PC-3 (cell line): ENCODE measurements around the gene FBN3.

Source experiments
- CTCF ChIP-seq: fragments of 300-600 bp; sonication (generic); conservative IDR thresholded peaks from 2 replicates; pipeline ENCODE4 v1.5.1; 2017; ENCODE audit warnings: antibody characterized with exemption, low read depth, mild to moderate bottlenecking, low read length
- EZH2 ChIP-seq: fragments of 300-600 bp; sonication (generic); IDR thresholded peaks from one replicate; pipeline ENCODE4 v1.6.1; 2017; ENCODE audit warnings: antibody characterized with exemption, mild to moderate bottlenecking, low read length; ENCODE audit not compliant: unreplicated experiment
- EZH2phosphoT487 ChIP-seq: fragments of 300-600 bp; sonication (generic); IDR thresholded peaks from 2 replicates; pipeline ENCODE4 v1.6.1; 2018; ENCODE audit warnings: mild to moderate bottlenecking, antibody characterized with exemption, low read length, borderline replicate concordance

GRCh38 chr19:8143041-8143440 is 6.4 kb downstream of the FBN3 start:
- TF ChIP-seq CTCF (no peak), EZH2phosphoT487 (no peak), EZH2 (no peak)
